Measurements from ENCODE around the gene SNRK.
"Not testable (repeated sequence)": the region's sequence is repeated elsewhere in the genome, so short reads cannot be mapped to it uniquely, and the experiment has no call there.

SNRK gene

GRCh38 chr3:43346978-43347749 is 60.8 kb downstream of the SNRK start:
- DNase-seq (ENCODE audit: low read depth in 3 of 3): no peak

GRCh38 chr3:43347774-43348173 is 61.4 kb downstream of the SNRK start:
- no peak for DNase-seq (ENCODE audit: low read depth in 3 of 3)

- DNase-seq (ENCODE audit: low read depth in 3 of 3): no peak
Observed at GRCh38 chr3:43348350-43348749, 62.0 kb downstream of the SNRK start.

GRCh38 chr3:43348852-43349574 is 62.7 kb downstream of the SNRK start:
- DNase-seq (ENCODE audit: low read depth in 3 of 3): no peak

- DNase-seq (ENCODE audit: low read depth in 3 of 3): no peak
Observed at GRCh38 chr3:43349716-43350115, 63.4 kb downstream of the SNRK start.

GRCh38 chr3:43353393-43353792 is 67.1 kb downstream of the SNRK start:
- DNase-seq (ENCODE audit: low read depth in 3 of 3): no peak

GRCh38 chr3:43353923-43354670 is 67.8 kb downstream of the SNRK start:
- DNase-seq (ENCODE audit: low read depth in 3 of 3): no peak

GRCh38 chr3:43356033-43356432 is 69.7 kb downstream of the SNRK start:
- DNase-seq (ENCODE audit: low read depth in 3 of 3): not testable (repeated sequence)

- DNase-seq (ENCODE audit: low read depth in 3 of 3): no peak
Observed at GRCh38 chr3:43361077-43361476, 74.7 kb downstream of the SNRK start.

GRCh38 chr3:43362183-43362582 is 75.8 kb downstream of the SNRK start:
- no peak for DNase-seq (ENCODE audit: low read depth in 3 of 3)

GRCh38 chr3:43362961-43363360 is 76.6 kb downstream of the SNRK start:
- DNase-seq (ENCODE audit: low read depth in 3 of 3): no peak

- DNase-seq (ENCODE audit: low read depth in 3 of 3): no peak
Observed at GRCh38 chr3:43363621-43364266, 77.4 kb downstream of the SNRK start.

GRCh38 chr3:43364494-43364893 is 78.2 kb downstream of the SNRK start:
- DNase-seq (ENCODE audit: low read depth in 3 of 3): no peak

- no peak for DNase-seq (ENCODE audit: low read depth in 3 of 3)
Observed at GRCh38 chr3:43364926-43365325, 78.6 kb downstream of the SNRK start.

- DNase-seq (ENCODE audit: low read depth in 3 of 3): no peak
Observed at GRCh38 chr3:43365601-43366305, 79.4 kb downstream of the SNRK start.

- DNase-seq (ENCODE audit: low read depth in 3 of 3): no peak
Observed at GRCh38 chr3:43366481-43366880, 80.1 kb downstream of the SNRK start.

GRCh38 chr3:43366885-43367284 is 80.5 kb downstream of the SNRK start:
- no peak for DNase-seq (ENCODE audit: low read depth in 3 of 3)

- no peak for DNase-seq (ENCODE audit: low read depth in 3 of 3)
Observed at GRCh38 chr3:43369404-43370292, 83.3 kb downstream of the SNRK start.

- DNase-seq (ENCODE audit: low read depth in 3 of 3): no peak
Observed at GRCh38 chr3:43370293-43370980, 84.1 kb downstream of the SNRK start.

- no peak for DNase-seq (ENCODE audit: low read depth in 3 of 3)
Observed at GRCh38 chr3:43371494-43371893, 85.2 kb downstream of the SNRK start.
